GM12878 (cell line): ENCODE results near the gene SHISA9. TPM values are rescaled to one million over a fixed set of nuclear protein-coding genes. Genes with fewer than 3 reads are reported as not detected.

ENCODE experiments used
- ATAC-seq: fragments of 200-7000 bp; cut with Tn5 transposase; 3 replicates; pipeline ENCODE4 v1.9.1; 2020; ENCODE audit warnings: mild to moderate bottlenecking, moderate library complexity
- BruUV-seq: library from RNA; stranded (reverse); fragments of 400-500 nt; replicated peaks from 2 replicates; lab custom pipeline; 2021; lab: Mats Ljungman, UMichigan
- CTCF ChIA-PET: fragments of 300-600 bp; sonication (Branson Sonifier 250); formaldehyde crosslinking; extraction: SDS; loops from one replicate; lab custom pipeline; 2021; ENCODE audit warnings: inconsistent platforms; lab: Yijun Ruan, JAX
- POLR2A ChIA-PET: fragments of 350-600 bp; formaldehyde crosslinking; extraction: SDS; loops from one replicate; lab custom pipeline; 2021; ENCODE audit warnings: inconsistent platforms; lab: Charles Lee
- RAD21 ChIA-PET: fragments of 300-600 bp; sonication (Branson Sonifier 250); formaldehyde crosslinking; loops from one replicate; lab custom pipeline; 2023; ENCODE audit warnings: antibody characterized with exemption; ENCODE audit not compliant: unreplicated experiment; lab: Charles Lee
- SMC1A ChIA-PET: fragments of 300-600 bp; sonication (Branson Sonifier 250); formaldehyde crosslinking; loops from one replicate; lab custom pipeline; 2023; ENCODE audit not compliant: unreplicated experiment, uncharacterized antibody; lab: Charles Lee
- DNase-seq: peaks from one replicate; pipeline ENCODE4 v3.0.0-alpha.2; 2011; ENCODE audit warnings: low read depth, low spot score
- FAIRE-seq: peaks from 3 replicates; lab custom pipeline; 2011; peaks lifted over from hg19 to GRCh38; lab: Jason Lieb, UNC
- H2AFZ ChIP-seq: 2 replicates; pipeline ENCODE4 v1.6.0; 2011; ENCODE audit warnings: low read depth, low read length, control low read depth; ENCODE audit not compliant: control insufficient read depth
- H3K27ac ChIP-seq: 2 replicates; pipeline ENCODE4 v1.5.1; 2011; ENCODE audit warnings: control low read depth; ENCODE audit not compliant: control insufficient read depth, insufficient read depth
- H3K27me3 ChIP-seq, 2 experiments: replicated peaks in 1 of 2; 2 replicates each; pipeline versions ENCODE4 v1.6.0 to v1.6.1; 2011; ENCODE audit warnings: low read length in 1 of 2; ENCODE audit not compliant: control insufficient read depth in 2 of 2, insufficient read depth in 2 of 2
- H3K36me3 ChIP-seq, 2 experiments: 2 replicates each; pipeline ENCODE4 v1.5.1; 2011; ENCODE audit warnings: low read length in 1 of 2; ENCODE audit not compliant: control insufficient read depth in 2 of 2, insufficient read depth in 2 of 2
- H3K4me1 ChIP-seq: 2 replicates; pipeline ENCODE4 v1.6.1; 2011; ENCODE audit warnings: mild to moderate bottlenecking, low read length, moderate library complexity, mixed read lengths; ENCODE audit not compliant: control insufficient read depth, insufficient read depth
- H3K4me2 ChIP-seq: 2 replicates; pipeline ENCODE4 v1.6.0; 2011; ENCODE audit warnings: control low read depth; ENCODE audit not compliant: control insufficient read depth, insufficient read depth
- H3K4me3 ChIP-seq: fragments of 200-600 bp; sonication (generic); 2 replicates; pipeline ENCODE4 v1.5.1; 2016
- H3K79me2 ChIP-seq: 2 replicates; pipeline ENCODE4 v1.6.0; 2011; ENCODE audit warnings: low read length; ENCODE audit not compliant: control insufficient read depth, insufficient read depth
- H3K9ac ChIP-seq: 2 replicates; pipeline ENCODE4 v1.8.0; 2011; ENCODE audit warnings: low read length, control low read depth, mixed read lengths; ENCODE audit not compliant: control insufficient read depth, insufficient read depth
- H3K9me3 ChIP-seq: replicated peaks from 3 replicates; pipeline ENCODE4 v1.5.1; 2011; ENCODE audit warnings: mild to moderate bottlenecking, low read length; ENCODE audit not compliant: control insufficient read depth, insufficient read depth
- H4K20me1 ChIP-seq: 2 replicates; pipeline ENCODE4 v1.6.0; 2011; ENCODE audit not compliant: control insufficient read depth, insufficient read depth
- CBFB ChIP-seq: IDR thresholded peaks from 2 replicates; pipeline ENCODE4 v1.6.1; 2016; ENCODE audit warnings: antibody characterized with exemption, low read depth
- CEBPB ChIP-seq, 2 experiments: fragments of 150-350 bp in 1 of 2; IDR thresholded peaks; 2 replicates each; pipeline ENCODE4 v1.6.1; 2012 to 2014; ENCODE audit warnings: low read depth in 2 of 2, low read length in 2 of 2, borderline replicate concordance in 1 of 2, inconsistent platforms in 1 of 2
- EP300 ChIP-seq, 2 experiments: fragments of 150-350 bp in 1 of 2; IDR thresholded peaks; 2 replicates each; pipeline ENCODE4 v1.6.1; 2011 to 2012; ENCODE audit warnings: low read depth in 2 of 2, low read length in 2 of 2, borderline replicate concordance in 1 of 2, improper control_type of control experiment in 1 of 2, inconsistent platforms in 1 of 2; ENCODE audit not compliant: control insufficient read depth in 1 of 2
- ESRRA ChIP-seq: IDR thresholded peaks from 2 replicates; pipeline ENCODE4 v1.6.1; 2012; ENCODE audit warnings: mild to moderate bottlenecking, low read length, improper control_type of control experiment
- IRF4 ChIP-seq: IDR thresholded peaks from 2 replicates; pipeline ENCODE4 v1.6.1; 2011; ENCODE audit warnings: low read depth, low read length
- MYC ChIP-seq: IDR thresholded peaks from 2 replicates; pipeline ENCODE4 v1.6.1; 2011; ENCODE audit warnings: mild to moderate bottlenecking, low read length, moderate library complexity, inconsistent platforms; ENCODE audit not compliant: insufficient read depth, insufficient replicate concordance, insufficient read length, severe bottlenecking
- REST ChIP-seq: IDR thresholded peaks from 2 replicates; pipeline ENCODE4 v1.6.1; 2012; ENCODE audit warnings: mild to moderate bottlenecking, low read depth, low read length
- SIN3A ChIP-seq: IDR thresholded peaks from 2 replicates; pipeline ENCODE4 v1.6.1; 2012; ENCODE audit warnings: low read depth, low read length, improper control_type of control experiment
- WGBS: methylation state at CpG from one replicate; pipeline ENCODE4 v1.1.6; 2016; ENCODE audit warnings: low lambda C conversion rate; ENCODE audit not compliant: insufficient replicate concordance, insufficient coverage; ENCODE audit errors: missing lambda C conversion rate; 5-methylcytosine and 5-hydroxymethylcytosine counted together
- in situ Hi-C: fragments of 300-500 bp; cut with MboI; formaldehyde crosslinking; loops from 9 replicates; pipeline ENCODE4 v1.14.3; 2018; ENCODE audit warnings: mixed read lengths
- intact Hi-C: fragments of 100-400 bp; cut with micrococcal nuclease; formaldehyde crosslinking; loops from one replicate; pipeline ENCODE4 v1.14.2; 2022; ENCODE audit not compliant: unreplicated experiment
- polyA plus RNA-seq, 11 experiments: library from polyadenylated mRNA; depleted of rRNA in 4 of 11; unstranded in 6 of 11; stranded (reverse) in 5 of 11; fragments of >200 nt; fragmentation: Nextera tagmentation in 4 of 11; fragmentation: Illumina TruSeq in 1 of 11; extraction: Ambion mirVana in 4 of 11; extraction: Trizol in 1 of 11; gene quantifications; 1 replicate in 1 of 11; 2 replicates in 10 of 11; pipeline versions ENCODE4 v1.2.1 to v1.2.3, GENCODE V29; 2011 to 2016; ENCODE audit warnings: inconsistent platforms in 2 of 11, missing spikeins in 2 of 11, low read depth in 1 of 11
- total RNA-seq, 4 experiments: library from RNA; depleted of rRNA in 3 of 4; stranded (reverse); fragments of >200 nt in 3 of 4; fragmentation: Illumina TruSeq in 1 of 4; extraction: Trizol in 1 of 4; gene quantifications; 2 replicates each; pipeline versions ENCODE4 v1.2.1 to v1.2.3, GENCODE V29; 2013 to 2021

Gene SHISA9
- total and polyA plus RNA-seq, 10 of the 15 experiments (the other 5 are each of a cell fraction or from before 2014, with no cell fraction given), result 0.03 to 25.5 (median 0.07) TPM

GRCh38 chr16:13030769-13031168 lies 129.4 kb downstream of the SHISA9 start (continued):
- TF ChIP-seq EP300 (IDR thresholded peaks at IDR 0.05; ENCODE audit: borderline replicate concordance in 1 of 2, control insufficient read depth in 1 of 2, low read depth in 2 of 2, low read length in 2 of 2), result no peak

- RAD21 ChIA-PET, result no interaction called here
- Histone ChIP-seq H3K27ac (no peak overlapping the region), H4K20me1 (no peaks in the 10 kb centered on the region), H3K9ac (no peak overlapping the region), H3K79me2 (no peaks in the 10 kb centered on the region), H3K4me2 (no peak overlapping the region), H3K4me1 (no peaks in the 10 kb centered on the region), H3K9me3 (no peaks in the 10 kb centered on the region), H3K27me3 (no peaks in the 10 kb centered on the region), H3K36me3 (no peaks in the 10 kb centered on the region), H2AFZ (no peak overlapping the region), H3K4me3 (no peak overlapping the region)
- CTCF ChIA-PET, result interaction anchor here (2.0 kb wide), 1 partner anchor 9 kb away, joined by 6 read pairs; no protein-coding TSS in a partner anchor
- POLR2A ChIA-PET, result no interaction called here
- FAIRE-seq (no peak), DNase-seq (no peak), ATAC-seq (no peak)
- in situ Hi-C loops (no loop called here), intact Hi-C loops (no loop called here)
- BruUV-seq, result no TSS peak
- SMC1A ChIA-PET, result interaction anchor here (0.8 kb wide), 1 partner anchor 125 kb away, joined by 3 read pairs; no protein-coding TSS in a partner anchor
- WGBS, result 23% methylated on average over 5 of the region's 5 CpGs
- no peak for TF ChIP-seq ESRRA
- no peak for TF ChIP-seq REST
- no peak for TF ChIP-seq IRF4
- no peak for TF ChIP-seq CEBPB (IDR thresholded peaks at IDR 0.05; ENCODE audit: borderline replicate concordance in 1 of 2, low read depth in 2 of 2, low read length in 2 of 2)
- TF ChIP-seq SIN3A, result no peak
- TF ChIP-seq CBFB, result no peak
- TF ChIP-seq MYC, result no peak
Observed at GRCh38 chr16:13032911-13033310, 131.5 kb downstream of the SHISA9 start.
